Measurements from ENCODE around the gene POLR2L. TPM values are rescaled to one million over a fixed set of nuclear protein-coding genes. Genes with fewer than 3 reads are reported as not detected.

POLR2L gene
- total RNA-seq (10 to 100 TPM; 57.5 to 69.2 TPM), polyA plus RNA-seq (100 to 1,000 TPM; 140 to 152 TPM)
- long read RNA-seq, donor 1, transcript POLR2L-201 (2 exons, 892 nt), result major isoform, 15 of 16 reads
- long read RNA-seq, donor 1, partial matches to known transcripts, result 1 of 16 reads
- long read RNA-seq, donor 1, other reads (novel, unspliced or antisense), result 0 of 16 reads
- long read RNA-seq, donor 2, transcript POLR2L-201 (2 exons, 892 nt), result major isoform, 23 of 27 reads
- long read RNA-seq, donor 2, partial matches to known transcripts, result 0 of 27 reads
- long read RNA-seq, donor 2, other reads (novel, unspliced or antisense), result 4 of 27 reads

GRCh38 chr11:842370-843002 lies at the start of gene POLR2L, which contains the start of gene TSPAN4:
Gene POLR2L, minus strand, starts transcription at chr11:842529. Its CDS starts 21 bp downstream, at chr11:842508.
Gene TSPAN4, plus strand, starts transcription at chr11:842852. Its CDS starts 7,453 bp downstream, at chr11:850305.
- peak; percentile 67 for ATAC-seq (ENCODE audit: low FRiP score)
- Histone ChIP-seq H3K36me3 (ENCODE audit: control insufficient read depth in 1 of 2, insufficient read depth in 2 of 2, low read length in 1 of 2) (peaks cover 0 to 8% of the 10 kb centered on the region in 2 donors), H3K4me1 (ENCODE audit: control insufficient read depth in 1 of 2, insufficient read depth in 2 of 2, low read length in 2 of 2) (no peaks in the 10 kb centered on the region), H3K4me3 (ENCODE audit: low read length in 2 of 2) (peak within 1 kb of the TSS; percentile 73 to 87), H3K27me3 (ENCODE audit: control insufficient read depth in 1 of 2, insufficient read depth in 2 of 2, low read length in 1 of 2) (peaks cover 0 to 2% of the 10 kb centered on the region in 2 donors), H3K27ac (ENCODE audit: low read depth in 1 of 2, low read length in 2 of 2) (peak within 1 kb of the TSS in 1 of 2 donors; percentile 30), H3K9me3 (ENCODE audit: control insufficient read depth, low read length) (no peaks in the 10 kb centered on the region)
- peak; percentile 93 to 97 for DNase-seq
- WGBS, 2 donors, result 0% methylated on average over 75 to 87 of the region's 87 CpGs
- intact Hi-C loops (cut with DNase I), result no loop called here

- 69 to 70% methylated on average over 13 to 27 of the region's 27 CpGs for WGBS, 2 donors
- no peak overlapping the region for H3K4me3 ChIP-seq (ENCODE audit: low read length in 2 of 2)
- DNase-seq, result no peak
- H3K27ac ChIP-seq (ENCODE audit: low read depth in 1 of 2, low read length in 2 of 2), result no peak overlapping the region
- H3K27me3 ChIP-seq (ENCODE audit: control insufficient read depth in 1 of 2, insufficient read depth in 2 of 2, low read length in 1 of 2), result no peaks in the 10 kb centered on the region
- no peak for ATAC-seq (ENCODE audit: low FRiP score)
- intact Hi-C loops (cut with DNase I), result no loop called here
- peaks cover 0 to 2% of the 10 kb centered on the region in 2 donors for H3K36me3 ChIP-seq (ENCODE audit: control insufficient read depth in 1 of 2, insufficient read depth in 2 of 2, low read length in 1 of 2)
- no peaks in the 10 kb centered on the region for H3K9me3 ChIP-seq (ENCODE audit: control insufficient read depth, low read length)
- H3K4me1 ChIP-seq (ENCODE audit: control insufficient read depth in 1 of 2, insufficient read depth in 2 of 2, low read length in 2 of 2), result no peaks in the 10 kb centered on the region
These were observed 48.6 kb upstream of the POLR2L start for GRCh38 chr11:890794-891540.

GRCh38 chr11:889687-890475 lies 47.6 kb upstream of the POLR2L start:
- intact Hi-C loops (cut with DNase I), result no loop called here
- H3K36me3 ChIP-seq (ENCODE audit: control insufficient read depth in 1 of 2, insufficient read depth in 2 of 2, low read length in 1 of 2), result peaks cover 0 to 2% of the 10 kb centered on the region in 2 donors
- no peak for DNase-seq
- H3K4me1 ChIP-seq (ENCODE audit: control insufficient read depth in 1 of 2, insufficient read depth in 2 of 2, low read length in 2 of 2), result no peaks in the 10 kb centered on the region
- WGBS, 2 donors, result 89 to 92% methylated on average over 32 of the region's 32 CpGs
- no peaks in the 10 kb centered on the region for H3K27me3 ChIP-seq (ENCODE audit: control insufficient read depth in 1 of 2, insufficient read depth in 2 of 2, low read length in 1 of 2)
- ATAC-seq (ENCODE audit: low FRiP score), result no peak
- no peak overlapping the region for H3K27ac ChIP-seq (ENCODE audit: low read depth in 1 of 2, low read length in 2 of 2)
- H3K9me3 ChIP-seq (ENCODE audit: control insufficient read depth, low read length), result no peaks in the 10 kb centered on the region
- no peak overlapping the region for H3K4me3 ChIP-seq (ENCODE audit: low read length in 2 of 2)

GRCh38 chr11:889257-889656 lies 46.9 kb upstream of the POLR2L start:
- H3K27ac ChIP-seq (ENCODE audit: low read depth in 1 of 2, low read length in 2 of 2), result no peak overlapping the region
- peaks cover 0 to 2% of the 10 kb centered on the region in 2 donors for H3K36me3 ChIP-seq (ENCODE audit: control insufficient read depth in 1 of 2, insufficient read depth in 2 of 2, low read length in 1 of 2)
- intact Hi-C loops (cut with DNase I), result no loop called here
- no peaks in the 10 kb centered on the region for H3K9me3 ChIP-seq (ENCODE audit: control insufficient read depth, low read length)
- no peaks in the 10 kb centered on the region for H3K4me1 ChIP-seq (ENCODE audit: control insufficient read depth in 1 of 2, insufficient read depth in 2 of 2, low read length in 2 of 2)
- 91 to 92% methylated on average over 13 of the region's 13 CpGs for WGBS, 2 donors
- H3K27me3 ChIP-seq (ENCODE audit: control insufficient read depth in 1 of 2, insufficient read depth in 2 of 2, low read length in 1 of 2), result no peaks in the 10 kb centered on the region
- H3K4me3 ChIP-seq (ENCODE audit: low read length in 2 of 2), result no peak overlapping the region
- no peak for DNase-seq
- ATAC-seq (ENCODE audit: low FRiP score), result no peak

- Histone ChIP-seq H3K4me3 (ENCODE audit: low read length in 2 of 2) (no peak overlapping the region), H3K9me3 (ENCODE audit: control insufficient read depth, low read length) (no peaks in the 10 kb centered on the region), H3K4me1 (ENCODE audit: control insufficient read depth in 1 of 2, insufficient read depth in 2 of 2, low read length in 2 of 2) (no peaks in the 10 kb centered on the region), H3K36me3 (ENCODE audit: control insufficient read depth in 1 of 2, insufficient read depth in 2 of 2, low read length in 1 of 2) (peaks cover 0 to 2% of the 10 kb centered on the region in 2 donors), H3K27ac (ENCODE audit: low read depth in 1 of 2, low read length in 2 of 2) (no peak overlapping the region), H3K27me3 (ENCODE audit: control insufficient read depth in 1 of 2, insufficient read depth in 2 of 2, low read length in 1 of 2) (no peaks in the 10 kb centered on the region)
- DNase-seq (no peak), ATAC-seq (ENCODE audit: low FRiP score) (no peak)
- 90 to 91% methylated on average over 39 to 45 of the region's 45 CpGs for WGBS, 2 donors
- intact Hi-C loops (cut with DNase I), result no loop called here
These were observed 46.2 kb upstream of the POLR2L start for GRCh38 chr11:888310-889212.

GRCh38 chr11:887589-887988 lies 45.3 kb upstream of the POLR2L start:
- Histone ChIP-seq H3K9me3 (ENCODE audit: control insufficient read depth, low read length) (no peaks in the 10 kb centered on the region), H3K27me3 (ENCODE audit: control insufficient read depth in 1 of 2, insufficient read depth in 2 of 2, low read length in 1 of 2) (no peaks in the 10 kb centered on the region), H3K4me1 (ENCODE audit: control insufficient read depth in 1 of 2, insufficient read depth in 2 of 2, low read length in 2 of 2) (no peaks in the 10 kb centered on the region), H3K36me3 (ENCODE audit: control insufficient read depth in 1 of 2, insufficient read depth in 2 of 2, low read length in 1 of 2) (peaks cover 0 to 2% of the 10 kb centered on the region in 2 donors), H3K4me3 (ENCODE audit: low read length in 2 of 2) (no peak overlapping the region), H3K27ac (ENCODE audit: low read depth in 1 of 2, low read length in 2 of 2) (no peak overlapping the region)
- WGBS, 2 donors, result 93 to 94% methylated on average over 14 of the region's 14 CpGs
- ATAC-seq (ENCODE audit: low FRiP score) (no peak), DNase-seq (no peak)
- intact Hi-C loops (cut with DNase I), result no loop called here

- Histone ChIP-seq H3K4me1 (ENCODE audit: control insufficient read depth in 1 of 2, insufficient read depth in 2 of 2, low read length in 2 of 2) (no peaks in the 10 kb centered on the region), H3K9me3 (ENCODE audit: control insufficient read depth, low read length) (no peaks in the 10 kb centered on the region), H3K36me3 (ENCODE audit: control insufficient read depth in 1 of 2, insufficient read depth in 2 of 2, low read length in 1 of 2) (peaks cover 0 to 2% of the 10 kb centered on the region in 2 donors), H3K27me3 (ENCODE audit: control insufficient read depth in 1 of 2, insufficient read depth in 2 of 2, low read length in 1 of 2) (no peaks in the 10 kb centered on the region), H3K4me3 (ENCODE audit: low read length in 2 of 2) (no peak overlapping the region), H3K27ac (ENCODE audit: low read depth in 1 of 2, low read length in 2 of 2) (no peak overlapping the region)
- ATAC-seq (ENCODE audit: low FRiP score) (no peak), DNase-seq (no peak)
- intact Hi-C loops (cut with DNase I), result no loop called here
- WGBS, 2 donors, result 96 to 97% methylated on average over 17 of the region's 17 CpGs
These were observed 44.2 kb upstream of the POLR2L start for GRCh38 chr11:886568-886967.

Data from aorta (tissue), 5 donors.